ENCODE results near the gene ZNF334.

- TF ChIP-seq CTCF (conservative IDR thresholded peaks at IDR 0.05; ENCODE audit: low read length) (no peak), EZH2phosphoT487 (IDR thresholded peaks at IDR 0.05; ENCODE audit: borderline replicate concordance) (no peak)
These were observed 25.7 kb downstream of the ZNF334 start for GRCh38 chr20:46487628-46488027.
